ENCODE data around the gene GRM1. TPM values are rescaled to one million over a fixed set of nuclear protein-coding genes. Genes with fewer than 3 reads are reported as not detected.

The GRM1 gene
- total RNA-seq, 2 experiments from 2014 or later, result not detected

- Mint-ChIP-seq H3K4me3 (no peak overlapping the region), H3K36me3 (no peaks in the 10 kb centered on the region), H3K9me3 (ENCODE audit: low read depth) (no peaks in the 10 kb centered on the region), H3K27me3 (no peaks in the 10 kb centered on the region), H3K27ac (no peak overlapping the region), H3K4me1 (no peaks in the 10 kb centered on the region)
- ATAC-seq (no peak), DNase-seq (no peak)
- CTCF ChIA-PET, result no interaction called here
Observed at GRCh38 chr6:146281651-146282362, 252.9 kb downstream of the GRM1 start.

GRCh38 chr6:146282837-146283236 is 254.0 kb downstream of the GRM1 start:
- Mint-ChIP-seq H3K36me3 (no peaks in the 10 kb centered on the region), H3K9me3 (ENCODE audit: low read depth) (no peaks in the 10 kb centered on the region), H3K27me3 (no peaks in the 10 kb centered on the region), H3K4me3 (no peak overlapping the region), H3K27ac (no peak overlapping the region), H3K4me1 (no peaks in the 10 kb centered on the region)
- DNase-seq (no peak), ATAC-seq (no peak)
- CTCF ChIA-PET, result no interaction called here

GRCh38 chr6:146284311-146284710 is 255.4 kb downstream of the GRM1 start:
- no peak for ATAC-seq
- CTCF ChIA-PET, result no interaction called here

GRCh38 chr6:146286961-146287360 is 258.1 kb downstream of the GRM1 start:
- no peaks in the 10 kb centered on the region for H3K36me3 Mint-ChIP-seq
- H3K4me1 Mint-ChIP-seq, result no peaks in the 10 kb centered on the region
- CTCF ChIA-PET, result no interaction called here
- no peaks in the 10 kb centered on the region for H3K9me3 Mint-ChIP-seq (ENCODE audit: low read depth)
- no peak for DNase-seq
- no peak overlapping the region for H3K4me3 Mint-ChIP-seq
- H3K27me3 Mint-ChIP-seq, result no peaks in the 10 kb centered on the region
- no peak overlapping the region for H3K27ac Mint-ChIP-seq
- no peak for ATAC-seq

More at GRCh38 chr6:146284311-146284710, 255.4 kb downstream of the GRM1 start:
- Mint-ChIP-seq H3K4me3 (no peak overlapping the region), H3K4me1 (no peaks in the 10 kb centered on the region), H3K36me3 (no peaks in the 10 kb centered on the region), H3K27me3 (no peaks in the 10 kb centered on the region), H3K9me3 (ENCODE audit: low read depth) (no peaks in the 10 kb centered on the region), H3K27ac (no peak overlapping the region)
- no peak for DNase-seq

DNA sequence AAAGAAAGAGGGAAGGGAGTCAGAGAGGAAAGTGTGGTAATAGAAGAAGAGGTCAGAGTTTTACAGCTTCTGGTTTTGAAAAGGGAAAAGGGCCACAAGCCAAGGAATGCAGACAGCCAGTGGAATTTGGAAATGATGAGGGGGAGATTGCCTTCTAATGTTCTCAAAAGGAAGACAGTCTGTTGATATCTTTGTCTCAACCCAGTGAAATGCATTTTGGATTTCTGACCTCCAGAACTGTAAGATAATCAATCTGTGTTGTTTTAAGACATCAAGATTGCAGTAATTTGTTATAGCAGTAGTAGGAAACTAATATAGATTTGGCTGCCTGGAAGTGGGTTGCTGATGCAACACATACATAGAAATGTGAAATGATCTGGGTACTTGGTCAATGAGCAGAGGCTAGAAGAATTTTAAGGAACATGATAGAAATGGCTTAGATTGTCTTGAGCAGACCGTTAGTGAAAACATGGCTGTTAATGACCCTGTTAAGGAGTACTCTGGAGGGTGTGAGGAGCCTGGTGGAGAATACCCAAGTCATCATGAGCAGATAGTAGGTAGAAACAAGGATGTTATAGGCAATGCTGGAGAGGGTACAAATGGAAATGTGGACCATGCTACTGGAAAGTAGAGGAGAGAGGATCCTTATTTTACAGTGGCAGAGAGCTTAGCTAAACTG is 259.0 kb downstream of the GRM1 start:
- Mint-ChIP-seq H3K9me3 (ENCODE audit: low read depth) (no peaks in the 10 kb centered on the region), H3K36me3 (no peaks in the 10 kb centered on the region)
- DNase-seq, result no peak

GRCh38 chr6:146289816-146290588 is 261.1 kb downstream of the GRM1 start:
- Mint-ChIP-seq H3K27ac (no peak overlapping the region), H3K9me3 (ENCODE audit: low read depth) (no peaks in the 10 kb centered on the region), H3K4me1 (no peaks in the 10 kb centered on the region), H3K4me3 (no peak overlapping the region), H3K27me3 (no peaks in the 10 kb centered on the region), H3K36me3 (no peaks in the 10 kb centered on the region)
- CTCF ChIA-PET, result no interaction called here
- ATAC-seq (no peak), DNase-seq (no peak)

More for the DNA sequence above, 259.0 kb downstream of the GRM1 start:
- CTCF ChIA-PET, result no interaction called here
- no peak for ATAC-seq
- no peaks in the 10 kb centered on the region for H3K4me1 Mint-ChIP-seq
- no peak overlapping the region for H3K4me3 Mint-ChIP-seq
- H3K27me3 Mint-ChIP-seq, result no peaks in the 10 kb centered on the region
- H3K27ac Mint-ChIP-seq, result no peak overlapping the region

DNA sequence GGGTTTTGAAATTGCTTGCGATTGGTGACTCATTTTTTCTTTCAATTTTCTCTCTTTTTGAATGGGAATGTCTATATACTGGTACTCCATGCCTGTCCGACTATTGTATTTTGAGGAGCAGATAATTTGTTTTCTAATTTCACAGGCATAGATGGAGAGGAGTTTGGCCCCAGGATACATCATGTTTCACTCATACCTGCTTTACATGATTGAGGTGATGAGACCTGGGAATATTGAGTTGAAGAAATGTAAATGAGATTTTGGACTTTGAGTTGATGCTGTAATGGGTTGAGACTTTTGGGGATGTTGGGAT is 261.7 kb downstream of the GRM1 start:
- DNase-seq (no peak), ATAC-seq (no peak)
- H3K4me1 Mint-ChIP-seq, result no peaks in the 10 kb centered on the region
- no peaks in the 10 kb centered on the region for H3K9me3 Mint-ChIP-seq (ENCODE audit: low read depth)
- no peak overlapping the region for H3K27ac Mint-ChIP-seq
- H3K4me3 Mint-ChIP-seq, result no peak overlapping the region
- H3K27me3 Mint-ChIP-seq, result no peaks in the 10 kb centered on the region
- H3K36me3 Mint-ChIP-seq, result no peaks in the 10 kb centered on the region
- CTCF ChIA-PET, result no interaction called here

DNA sequence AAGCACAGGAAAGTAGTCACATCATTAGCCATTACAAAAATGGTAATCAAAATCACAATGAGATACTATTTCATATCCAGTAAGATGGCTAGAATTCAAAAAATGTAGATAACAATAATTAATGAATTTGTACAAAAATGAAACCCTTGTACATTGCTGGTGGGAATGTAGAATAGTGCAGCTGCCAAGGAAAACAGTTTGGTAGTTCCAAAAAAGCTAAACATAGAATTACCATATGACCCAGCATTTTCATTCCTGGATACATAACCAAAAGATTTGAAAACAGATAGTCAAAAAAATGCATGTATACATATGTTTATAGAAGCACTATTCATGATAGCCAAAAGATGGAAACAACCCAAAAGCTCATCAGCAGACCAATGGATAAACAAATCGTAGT is 263.6 kb downstream of the GRM1 start:
- CTCF ChIA-PET, result no interaction called here
- DNase-seq (no peak), ATAC-seq (no peak)
- Mint-ChIP-seq H3K27ac (no peak overlapping the region), H3K36me3 (no peaks in the 10 kb centered on the region), H3K4me1 (no peaks in the 10 kb centered on the region), H3K9me3 (ENCODE audit: low read depth) (no peaks in the 10 kb centered on the region), H3K27me3 (no peaks in the 10 kb centered on the region), H3K4me3 (no peak overlapping the region)

- Mint-ChIP-seq H3K27ac (no peak overlapping the region), H3K9me3 (ENCODE audit: low read depth) (no peaks in the 10 kb centered on the region), H3K4me1 (no peaks in the 10 kb centered on the region), H3K36me3 (no peaks in the 10 kb centered on the region), H3K27me3 (no peaks in the 10 kb centered on the region), H3K4me3 (no peak overlapping the region)
- CTCF ChIA-PET, result no interaction called here
- no peak for ATAC-seq
- no peak for DNase-seq
Observed at GRCh38 chr6:146295695-146296094, 266.8 kb downstream of the GRM1 start.

DNA sequence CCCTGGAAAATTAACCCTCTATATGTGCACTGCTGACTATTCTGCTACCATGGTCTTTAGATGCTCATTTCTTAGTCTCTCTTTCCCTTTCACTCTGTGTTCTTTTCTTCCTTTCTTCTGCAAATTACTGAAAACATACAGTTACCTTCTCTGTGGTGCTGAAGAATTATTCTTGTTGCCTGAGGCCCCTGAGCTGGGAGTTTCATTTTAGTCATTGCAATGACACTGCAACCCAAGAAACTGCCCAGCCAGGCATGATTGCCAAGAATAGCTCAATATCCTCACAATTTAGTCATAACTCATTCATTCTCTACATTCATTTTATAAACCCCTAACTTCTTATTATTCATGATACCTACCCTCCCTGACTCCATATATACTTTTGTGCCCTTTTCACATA is 269.0 kb downstream of the GRM1 start:
- H3K4me1 Mint-ChIP-seq, result no peaks in the 10 kb centered on the region
- CTCF ChIA-PET, result no interaction called here
- H3K36me3 Mint-ChIP-seq, result no peaks in the 10 kb centered on the region
- ATAC-seq (no peak), DNase-seq (no peak)
- no peak overlapping the region for H3K4me3 Mint-ChIP-seq
- H3K27ac Mint-ChIP-seq, result no peak overlapping the region
- H3K9me3 Mint-ChIP-seq (ENCODE audit: low read depth), result no peaks in the 10 kb centered on the region
- H3K27me3 Mint-ChIP-seq, result no peaks in the 10 kb centered on the region

GRCh38 chr6:146300521-146300920 is 271.7 kb downstream of the GRM1 start:
- no peaks in the 10 kb centered on the region for H3K36me3 Mint-ChIP-seq
- CTCF ChIA-PET, result no interaction called here
- no peak overlapping the region for H3K27ac Mint-ChIP-seq
- H3K4me3 Mint-ChIP-seq, result no peak overlapping the region
- DNase-seq (no peak), ATAC-seq (no peak)
- H3K27me3 Mint-ChIP-seq, result no peaks in the 10 kb centered on the region
- H3K4me1 Mint-ChIP-seq, result no peaks in the 10 kb centered on the region
- no peaks in the 10 kb centered on the region for H3K9me3 Mint-ChIP-seq (ENCODE audit: low read depth)

GRCh38 chr6:146301764-146302163 is 272.9 kb downstream of the GRM1 start:
- Mint-ChIP-seq H3K36me3 (no peaks in the 10 kb centered on the region), H3K27me3 (no peaks in the 10 kb centered on the region), H3K4me1 (no peaks in the 10 kb centered on the region), H3K9me3 (ENCODE audit: low read depth) (no peaks in the 10 kb centered on the region), H3K27ac (no peak overlapping the region), H3K4me3 (no peak overlapping the region)
- ATAC-seq (no peak), DNase-seq (no peak)
- CTCF ChIA-PET, result no interaction called here

DNA sequence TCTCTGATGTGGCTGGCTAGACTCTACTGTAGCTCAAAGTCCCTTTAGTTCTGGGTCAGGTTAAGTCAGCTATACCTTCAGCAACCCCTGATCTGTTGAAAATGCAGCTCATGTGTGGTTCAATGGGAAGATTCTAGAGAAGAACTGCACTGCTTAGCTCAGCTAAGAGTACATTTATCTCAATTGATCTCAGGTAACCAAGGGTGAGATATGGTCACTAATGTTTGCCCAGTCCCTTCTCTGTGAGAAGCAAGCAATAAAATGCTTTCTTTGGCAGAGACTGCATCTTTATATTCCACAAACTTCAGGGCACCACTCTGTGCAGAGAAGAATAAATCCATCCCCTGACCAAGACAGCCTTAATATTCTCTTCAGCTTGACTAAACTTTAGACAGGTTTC is 274.1 kb downstream of the GRM1 start:
- Mint-ChIP-seq H3K27ac (no peak overlapping the region), H3K4me3 (no peak overlapping the region), H3K4me1 (no peaks in the 10 kb centered on the region), H3K36me3 (no peaks in the 10 kb centered on the region), H3K27me3 (no peaks in the 10 kb centered on the region), H3K9me3 (ENCODE audit: low read depth) (no peaks in the 10 kb centered on the region)
- CTCF ChIA-PET, result no interaction called here
- no peak for DNase-seq
- no peak for ATAC-seq

- H3K4me3 Mint-ChIP-seq, result no peak overlapping the region
- DNase-seq (no peak), ATAC-seq (no peak)
- H3K9me3 Mint-ChIP-seq (ENCODE audit: low read depth), result no peaks in the 10 kb centered on the region
- no peaks in the 10 kb centered on the region for H3K27me3 Mint-ChIP-seq
- CTCF ChIA-PET, result no interaction called here
- no peak overlapping the region for H3K27ac Mint-ChIP-seq
- H3K36me3 Mint-ChIP-seq, result no peaks in the 10 kb centered on the region
- H3K4me1 Mint-ChIP-seq, result no peaks in the 10 kb centered on the region
Observed at GRCh38 chr6:146304181-146304580, 275.3 kb downstream of the GRM1 start.

Data from activated CD8-positive, alpha-beta memory T cell treated with anti-CD3 and anti-CD28 coated beads, Interleukin-2, amount 10 ng/mL, durations not matched to agents 7 days and 5 days (primary cell).